Smooth muscle cell of the brain vasculature (primary cell): ENCODE measurements around the gene ARHGEF4.

ENCODE experiments used
- DNase-seq: peaks from one replicate; pipeline ENCODE4 v3.0.0-alpha.2; 2012; ENCODE audit warnings: low read depth, low spot score

ARHGEF4 gene

GRCh38 chr2:131014141-131014540, 177.4 kb downstream of the ARHGEF4 start:
- DNase-seq = no peak

- DNase-seq = no peak
Measured at GRCh38 chr2:131015764-131016163, 179.1 kb downstream of the ARHGEF4 start.

GRCh38 chr2:131016826-131017741, 180.4 kb downstream of the ARHGEF4 start:
- no peak for DNase-seq

GRCh38 chr2:131022731-131023130, 186.0 kb downstream of the ARHGEF4 start:
- DNase-seq = no peak

GRCh38 chr2:131023758-131024157, 187.0 kb downstream of the ARHGEF4 start:
- DNase-seq = no peak

GRCh38 chr2:131026919-131027318, 190.2 kb downstream of the ARHGEF4 start:
- no peak for DNase-seq

GRCh38 chr2:131027566-131028528, 191.1 kb downstream of the ARHGEF4 start:
- DNase-seq = no peak

GRCh38 chr2:131029812-131030211, 193.1 kb downstream of the ARHGEF4 start:
- DNase-seq = no peak

GRCh38 chr2:131030478-131030971, 193.8 kb downstream of the ARHGEF4 start:
- no peak for DNase-seq

- no peak for DNase-seq
Measured at GRCh38 chr2:131031431-131031841, 194.7 kb downstream of the ARHGEF4 start.

GRCh38 chr2:131031875-131032274, 195.2 kb downstream of the ARHGEF4 start:
- no peak for DNase-seq

GRCh38 chr2:131032393-131032836, 195.7 kb downstream of the ARHGEF4 start:
- DNase-seq = no peak

- no peak for DNase-seq
Measured at GRCh38 chr2:131033786-131034121, 197.0 kb downstream of the ARHGEF4 start.

GRCh38 chr2:131034122-131035051, 197.7 kb downstream of the ARHGEF4 start:
- DNase-seq = no peak

GRCh38 chr2:131035112-131035825, 198.6 kb downstream of the ARHGEF4 start:
- no peak for DNase-seq

- DNase-seq = no peak
Measured at GRCh38 chr2:131035826-131036231, 199.1 kb downstream of the ARHGEF4 start.

GRCh38 chr2:131036269-131036668, 199.6 kb downstream of the ARHGEF4 start:
- DNase-seq = no peak

- DNase-seq = no peak
Measured at GRCh38 chr2:131036696-131037397, 200.1 kb downstream of the ARHGEF4 start.

GRCh38 chr2:131037398-131038257, 200.9 kb downstream of the ARHGEF4 start:
- no peak for DNase-seq
